ENCODE results near the gene ZNF174.

The ZNF174 gene

GRCh38 chr16:3444032-3444388, 43.0 kb downstream of the ZNF174 start:
- DNase-seq = no peak

- no peak for DNase-seq
Measured at GRCh38 chr16:3454093-3454492, 53.1 kb downstream of the ZNF174 start.

- no peak for DNase-seq
Measured at GRCh38 chr16:3454631-3455147, 53.7 kb downstream of the ZNF174 start.

- peak; percentile 14 for DNase-seq
Measured at GRCh38 chr16:3457434-3458252, 56.6 kb downstream of the ZNF174 start.

GRCh38 chr16:3458278-3458851, 57.4 kb downstream of the ZNF174 start:
- DNase-seq = no peak

- no peak for DNase-seq
Measured at GRCh38 chr16:3458852-3459361, 57.9 kb downstream of the ZNF174 start.

All from NCI-H1417 treated with DMSO at 0.1 percent for 48 hours (cell line).